Skeletal muscle tissue (tissue), 4 donors: ENCODE measurements around the gene CTNNA3. TPM values are rescaled to one million over a fixed set of nuclear protein-coding genes. Genes with fewer than 3 reads are reported as not detected.
A peak's percentile ranks its signal among the peaks of the same experiment; 100 is the strongest.

Source experiments
- H3K27ac ChIP-seq: one replicate; pipeline ENCODE4 v1.7.0; 2013; ENCODE audit warnings: mild to moderate bottlenecking, low read depth, low read length, inconsistent platforms
- H3K27me3 ChIP-seq, 3 donors: one replicate each; pipeline ENCODE4 v1.7.0; 2013; ENCODE audit warnings: low read length in 3 of 3; ENCODE audit not compliant: control insufficient read depth in 3 of 3, insufficient read depth in 3 of 3
- H3K36me3 ChIP-seq, 3 donors: one replicate each; pipeline ENCODE4 v1.7.0; 2013; ENCODE audit warnings: low read length in 3 of 3; ENCODE audit not compliant: control insufficient read depth in 3 of 3, insufficient read depth in 3 of 3
- H3K4me1 ChIP-seq, 3 donors: one replicate each; pipeline ENCODE4 v1.7.0; 2013; ENCODE audit warnings: low read length in 3 of 3, mild to moderate bottlenecking in 3 of 3; ENCODE audit not compliant: control insufficient read depth in 3 of 3, insufficient read depth in 3 of 3
- H3K4me3 ChIP-seq, 3 donors: one replicate each; pipeline ENCODE4 v1.7.0; 2013; ENCODE audit warnings: low read length in 3 of 3
- H3K9ac ChIP-seq, 3 donors: one replicate each; pipeline ENCODE4 v1.7.0; 2013; ENCODE audit warnings: low read length in 3 of 3, mild to moderate bottlenecking in 3 of 3, moderate library complexity in 2 of 3, low read depth in 1 of 3
- H3K9me3 ChIP-seq, 3 donors: one replicate each; pipeline ENCODE4 v1.7.0; 2013; ENCODE audit warnings: low read length in 3 of 3; ENCODE audit not compliant: control insufficient read depth in 3 of 3
- total RNA-seq: library from RNA; depleted of rRNA; stranded (reverse); fragments of >200 nt; gene quantifications from one replicate; pipeline ENCODE4 v1.2.3, GENCODE V29; 2014
- donor health status: Osteomylitis.

Gene CTNNA3
- total RNA-seq, 1 donor from 2014 or later: 24.0 TPM

DNA sequence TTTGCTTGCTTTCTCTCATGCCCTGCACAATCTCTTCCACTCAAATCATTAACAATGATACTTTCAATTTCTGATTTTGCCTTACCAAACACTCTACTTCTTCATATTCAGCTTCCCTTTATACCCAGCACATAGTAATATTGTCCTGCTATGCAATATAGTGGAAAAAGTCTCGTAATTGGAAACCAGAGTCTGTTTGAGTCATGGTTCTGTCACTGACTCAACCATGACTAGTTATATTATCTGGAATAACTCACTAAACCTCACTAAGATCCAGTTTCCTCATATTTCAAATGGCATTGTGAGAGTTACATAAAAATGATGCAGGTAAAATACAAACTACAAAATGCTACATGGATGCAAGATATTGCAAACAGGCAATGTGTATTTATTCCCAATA is 868.6 kb downstream of the CTNNA3 start:
- Histone ChIP-seq H3K4me1 (peaks cover 0 to 15% (median 6%) of the 10 kb centered on the region in 3 donors), H3K9ac (no peak overlapping the region), H3K4me3 (no peak overlapping the region), H3K9me3 (no peaks in the 10 kb centered on the region), H3K27ac (no peak overlapping the region), H3K36me3 (no peaks in the 10 kb centered on the region), H3K27me3 (no peaks in the 10 kb centered on the region)

DNA sequence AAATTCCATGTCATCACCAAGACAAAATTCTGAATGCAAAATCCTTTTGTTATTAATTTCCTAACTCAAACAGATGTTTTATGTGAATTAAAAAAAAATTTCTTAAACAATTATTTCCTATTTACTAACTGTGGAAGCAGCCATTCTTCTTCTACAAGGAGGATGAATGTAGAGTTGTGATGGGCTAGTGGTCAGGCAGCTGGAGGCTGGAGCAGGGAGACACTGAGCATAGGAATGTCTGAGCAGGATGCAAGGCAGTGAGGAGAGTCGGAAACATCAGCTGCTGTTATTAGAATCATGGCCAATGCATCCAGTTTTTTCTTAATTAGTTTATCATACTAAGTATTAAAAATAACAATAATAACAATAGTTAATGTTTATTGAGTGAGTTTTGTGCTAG is 872.7 kb downstream of the CTNNA3 start:
- H3K4me3 ChIP-seq: no peak overlapping the region
- H3K4me1 ChIP-seq: peaks cover 0 to 10% (median 6%) of the 10 kb centered on the region in 3 donors
- no peaks in the 10 kb centered on the region for H3K27me3 ChIP-seq
- H3K36me3 ChIP-seq: no peaks in the 10 kb centered on the region
- no peak overlapping the region for H3K27ac ChIP-seq
- no peaks in the 10 kb centered on the region for H3K9me3 ChIP-seq
- H3K9ac ChIP-seq: no peak overlapping the region

DNA sequence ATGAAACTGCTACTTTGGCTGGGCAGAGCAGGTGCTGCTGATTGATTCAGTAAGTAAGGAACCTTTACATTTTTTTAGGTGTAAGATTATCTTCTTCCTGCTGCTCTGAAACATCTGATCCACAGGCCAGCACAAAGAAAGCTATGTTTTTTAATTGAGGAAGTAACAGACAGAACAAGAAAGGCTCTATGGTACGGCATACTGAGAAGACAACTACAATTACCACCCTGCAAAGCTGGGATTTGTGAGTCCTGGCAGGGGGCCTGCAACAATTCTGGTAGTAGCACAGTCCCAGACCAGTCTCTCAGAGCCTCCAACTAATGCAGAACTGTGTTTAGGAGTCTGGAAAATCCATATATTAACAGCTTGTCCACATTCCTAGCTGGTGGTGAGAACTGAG is 873.2 kb downstream of the CTNNA3 start:
- H3K9me3 ChIP-seq: no peaks in the 10 kb centered on the region
- no peaks in the 10 kb centered on the region for H3K27me3 ChIP-seq
- H3K27ac ChIP-seq: no peak overlapping the region
- H3K4me3 ChIP-seq: no peak overlapping the region
- peaks cover 0 to 7% (median 6%) of the 10 kb centered on the region in 3 donors for H3K4me1 ChIP-seq
- H3K9ac ChIP-seq: no peak overlapping the region
- H3K36me3 ChIP-seq: no peaks in the 10 kb centered on the region

DNA sequence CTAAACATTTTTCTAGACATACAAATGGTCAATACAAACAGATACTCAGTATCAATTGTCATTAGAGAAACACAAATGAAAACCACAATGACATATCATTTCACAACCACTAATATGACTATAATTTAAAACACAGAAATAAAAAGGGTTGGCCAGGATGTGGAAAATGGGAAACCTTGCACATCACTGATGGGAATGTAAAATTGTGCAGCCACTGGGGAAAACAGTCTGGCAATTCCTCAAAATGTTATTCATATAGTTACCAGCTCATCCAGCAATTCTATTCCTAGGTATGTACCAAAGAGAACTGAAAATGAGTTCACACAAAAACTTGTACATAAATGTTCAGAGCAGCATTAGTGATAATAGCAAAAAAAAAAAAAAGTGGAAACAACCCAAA is 876.3 kb downstream of the CTNNA3 start:
- Histone ChIP-seq H3K9ac (no peak overlapping the region), H3K9me3 (no peaks in the 10 kb centered on the region), H3K36me3 (no peaks in the 10 kb centered on the region), H3K27ac (no peak overlapping the region), H3K4me3 (no peak overlapping the region), H3K4me1 (no peaks in the 10 kb centered on the region), H3K27me3 (no peaks in the 10 kb centered on the region)

DNA sequence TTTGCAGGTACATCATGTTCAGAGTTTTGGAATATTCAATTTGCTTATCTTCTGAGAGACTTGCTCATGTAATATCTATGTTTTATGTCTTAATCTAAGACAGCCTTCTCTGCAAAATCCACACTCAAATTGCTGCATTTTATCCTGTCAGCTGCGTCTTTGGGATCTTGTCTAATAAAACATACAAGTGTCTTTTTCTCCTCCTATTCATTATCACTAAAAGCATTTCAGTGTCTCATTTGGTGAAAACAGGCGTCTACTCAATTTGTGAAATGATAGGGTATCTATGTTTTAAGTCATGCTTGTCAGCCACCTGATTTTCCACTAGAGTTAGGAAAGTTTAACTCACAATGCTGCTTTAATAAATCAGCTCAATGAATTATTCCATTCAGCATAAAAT is 882.9 kb downstream of the CTNNA3 start:
- Histone ChIP-seq H3K9me3 (no peaks in the 10 kb centered on the region), H3K27ac (no peak overlapping the region), H3K4me1 (no peaks in the 10 kb centered on the region), H3K36me3 (no peaks in the 10 kb centered on the region), H3K4me3 (no peak overlapping the region), H3K9ac (no peak overlapping the region), H3K27me3 (no peaks in the 10 kb centered on the region)

DNA sequence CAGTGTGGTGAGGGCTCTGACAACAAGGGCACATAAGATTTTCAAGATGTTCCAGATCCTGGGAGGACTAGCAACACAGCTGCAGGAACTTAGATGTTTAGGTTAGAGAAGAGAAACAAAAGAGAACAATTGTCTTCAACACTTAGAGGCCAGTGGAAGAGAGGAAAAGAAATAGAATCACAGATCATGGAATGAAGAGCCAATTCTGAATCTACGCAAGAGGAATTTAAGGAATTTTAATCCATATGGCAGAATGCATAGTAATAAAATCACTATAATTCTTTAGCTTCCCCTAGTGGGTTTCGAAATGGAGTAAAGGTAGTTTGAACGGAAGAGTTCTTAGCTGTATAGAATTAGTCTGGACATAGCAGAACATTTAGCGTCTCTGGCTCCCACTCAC is 884.8 kb downstream of the CTNNA3 start:
- Histone ChIP-seq H3K27ac (no peak overlapping the region), H3K36me3 (no peaks in the 10 kb centered on the region), H3K9ac (no peak overlapping the region), H3K4me1 (no peaks in the 10 kb centered on the region), H3K27me3 (no peaks in the 10 kb centered on the region), H3K9me3 (no peaks in the 10 kb centered on the region), H3K4me3 (no peak overlapping the region)

DNA sequence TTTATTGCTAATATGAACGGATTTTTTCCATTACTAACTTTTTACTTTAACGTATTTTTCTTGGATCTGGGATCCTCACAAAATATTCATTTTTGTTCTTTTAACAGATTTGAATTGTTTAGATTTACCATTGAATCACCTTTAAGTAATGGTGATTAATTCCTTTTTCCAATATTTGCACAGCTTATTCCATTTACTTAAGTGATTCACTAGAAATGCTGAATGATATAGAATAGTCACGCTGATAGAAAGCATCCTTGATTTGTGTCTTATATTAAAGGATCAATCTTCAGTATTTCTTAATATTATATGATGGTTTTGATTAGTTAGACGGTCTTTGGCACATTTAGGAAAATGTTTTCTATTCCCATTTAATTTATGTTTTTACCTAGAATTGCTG is 886.6 kb downstream of the CTNNA3 start:
- Histone ChIP-seq H3K36me3 (no peaks in the 10 kb centered on the region), H3K4me3 (no peak overlapping the region), H3K9me3 (no peaks in the 10 kb centered on the region), H3K9ac (no peak overlapping the region), H3K27ac (no peak overlapping the region), H3K4me1 (no peaks in the 10 kb centered on the region), H3K27me3 (no peaks in the 10 kb centered on the region)

DNA sequence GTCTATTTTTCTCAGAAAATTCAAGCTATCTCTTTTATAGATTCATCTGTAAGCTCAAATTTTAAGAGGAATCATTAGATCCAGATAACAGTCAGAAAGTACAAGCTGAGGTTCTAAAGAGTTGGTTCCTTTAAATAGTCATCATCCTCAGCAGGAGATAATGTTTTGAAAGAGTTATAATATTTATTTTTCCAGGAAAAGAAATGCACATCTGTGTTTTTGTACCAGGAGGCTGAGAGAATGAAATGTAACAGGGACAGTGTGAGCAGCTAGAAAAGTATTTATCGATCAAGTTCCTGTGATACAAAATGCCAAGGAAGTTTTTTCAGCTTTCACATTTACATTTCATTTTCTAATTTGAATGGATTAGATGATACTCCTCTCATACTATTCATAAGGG is 890.4 kb downstream of the CTNNA3 start:
- Histone ChIP-seq H3K4me1 (no peaks in the 10 kb centered on the region), H3K27me3 (no peaks in the 10 kb centered on the region), H3K36me3 (no peaks in the 10 kb centered on the region), H3K27ac (no peak overlapping the region), H3K9me3 (no peaks in the 10 kb centered on the region), H3K9ac (no peak overlapping the region), H3K4me3 (no peak overlapping the region)

DNA sequence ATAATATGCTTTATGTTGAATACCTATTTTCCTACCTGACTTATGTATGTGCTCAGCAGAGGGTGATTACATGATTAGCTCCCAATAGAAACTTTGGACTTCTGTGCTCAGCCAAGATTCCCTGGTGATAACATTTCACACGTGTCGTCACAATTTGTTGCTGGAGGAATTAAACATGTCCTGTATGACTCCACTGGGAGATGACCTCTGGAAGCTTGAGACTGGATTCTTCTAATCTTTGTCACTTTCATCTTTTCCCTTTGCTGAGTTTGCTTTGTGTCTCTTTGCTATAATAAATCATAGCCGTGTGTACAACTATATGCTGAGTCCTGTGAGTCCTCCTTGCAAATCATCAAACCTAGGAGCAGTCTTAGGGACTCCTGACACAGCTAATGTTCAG is 891.0 kb downstream of the CTNNA3 start:
- no peaks in the 10 kb centered on the region for H3K4me1 ChIP-seq
- H3K9me3 ChIP-seq: no peaks in the 10 kb centered on the region
- H3K27ac ChIP-seq: no peak overlapping the region
- no peak overlapping the region for H3K9ac ChIP-seq
- H3K4me3 ChIP-seq: no peak overlapping the region
- no peaks in the 10 kb centered on the region for H3K27me3 ChIP-seq
- H3K36me3 ChIP-seq: no peaks in the 10 kb centered on the region

DNA sequence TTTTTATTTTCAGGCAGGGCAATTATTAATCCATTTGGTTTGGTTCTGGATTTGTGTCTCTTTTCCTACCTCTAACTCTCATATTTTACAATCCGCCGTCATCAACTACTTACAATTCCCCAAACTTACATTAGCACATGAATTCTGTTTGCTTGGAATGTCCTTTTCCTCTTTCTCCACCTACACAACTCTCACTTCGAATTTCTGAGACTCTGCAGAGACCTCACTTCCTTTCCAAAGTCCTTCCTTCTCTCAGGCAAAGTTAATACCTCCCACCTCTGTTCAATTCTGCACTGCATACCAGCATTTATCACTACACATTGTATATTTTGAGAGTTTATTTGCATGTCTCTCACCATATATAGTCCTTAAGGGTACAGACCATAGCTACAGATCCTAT is 892.8 kb downstream of the CTNNA3 start:
- H3K9ac ChIP-seq: no peak overlapping the region
- H3K27me3 ChIP-seq: no peaks in the 10 kb centered on the region
- H3K27ac ChIP-seq: no peak overlapping the region
- no peaks in the 10 kb centered on the region for H3K4me1 ChIP-seq
- H3K9me3 ChIP-seq: no peaks in the 10 kb centered on the region
- H3K4me3 ChIP-seq: no peak overlapping the region
- no peaks in the 10 kb centered on the region for H3K36me3 ChIP-seq

DNA sequence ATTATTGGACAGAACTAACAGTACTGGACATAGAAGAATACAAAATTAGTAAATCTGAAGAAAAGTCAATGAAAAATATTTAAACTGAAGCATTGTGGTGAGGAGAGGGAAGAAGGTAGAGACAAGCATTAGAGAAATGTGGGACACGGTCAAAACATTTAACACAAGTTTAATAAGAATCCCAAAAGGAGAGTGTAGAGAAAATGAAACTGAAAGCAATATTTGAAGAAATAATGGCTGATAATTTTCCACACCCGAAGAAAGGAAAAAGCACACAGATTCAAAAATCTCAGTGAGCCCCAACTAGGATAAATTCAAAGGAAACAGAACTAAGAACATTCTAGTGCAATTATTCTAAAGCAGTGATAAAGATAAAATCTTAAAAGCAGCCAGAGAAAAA is 896.5 kb downstream of the CTNNA3 start:
- no peaks in the 10 kb centered on the region for H3K4me1 ChIP-seq
- peak overlapping the region in 1 of 3 donors; percentile 12 for H3K9ac ChIP-seq
- H3K36me3 ChIP-seq: no peaks in the 10 kb centered on the region
- no peaks in the 10 kb centered on the region for H3K9me3 ChIP-seq
- H3K4me3 ChIP-seq: peak overlapping the region in 1 of 3 donors; percentile 17
- H3K27ac ChIP-seq: no peak overlapping the region
- no peaks in the 10 kb centered on the region for H3K27me3 ChIP-seq
